GM19324 (cell line): ENCODE results near the gene ONECUT2.

ENCODE experiments used
- ATAC-seq: cut with Tn5 transposase; IDR thresholded peaks from one replicate; pipeline ENCODE4 v1.9.1; 2021; ENCODE audit warnings: mild to moderate bottlenecking, moderate library complexity; ENCODE audit not compliant: unreplicated experiment, low FRiP score

The ONECUT2 gene

GRCh38 chr18:57430079-57431001 lies 4.8 kb upstream of the ONECUT2 start:
- ATAC-seq: no peak

- no peak for ATAC-seq
Measured at GRCh38 chr18:57431002-57431382, 4.2 kb upstream of the ONECUT2 start.

GRCh38 chr18:57431467-57432080 lies 3.6 kb upstream of the ONECUT2 start:
- ATAC-seq: no peak

GRCh38 chr18:57432140-57432539 lies 3.0 kb upstream of the ONECUT2 start:
- ATAC-seq: no peak

- no peak for ATAC-seq
Measured at GRCh38 chr18:57432751-57433400, 2.3 kb upstream of the ONECUT2 start.

GRCh38 chr18:57433482-57433881 lies 1.7 kb upstream of the ONECUT2 start:
- ATAC-seq: no peak

GRCh38 chr18:57433934-57434535 lies 1.1 kb upstream of the ONECUT2 start:
- ATAC-seq: no peak

GRCh38 chr18:57435846-57436190 lies 644 bp downstream of the ONECUT2 start:
- ATAC-seq: no peak

- no peak for ATAC-seq
Measured at GRCh38 chr18:57436191-57436964, 1.2 kb downstream of the ONECUT2 start.

- no peak for ATAC-seq
Measured at GRCh38 chr18:57436965-57437333, 1.8 kb downstream of the ONECUT2 start.

- no peak for ATAC-seq
Measured at GRCh38 chr18:57437402-57437765, 2.2 kb downstream of the ONECUT2 start.

- no peak for ATAC-seq
Measured at GRCh38 chr18:57437766-57438671, 2.8 kb downstream of the ONECUT2 start.

GRCh38 chr18:57438743-57439608 lies 3.8 kb downstream of the ONECUT2 start:
- no peak for ATAC-seq

GRCh38 chr18:57439609-57439968 lies 4.4 kb downstream of the ONECUT2 start:
- ATAC-seq: no peak

- no peak for ATAC-seq
Measured at GRCh38 chr18:57439985-57440330, 4.8 kb downstream of the ONECUT2 start.

GRCh38 chr18:57440331-57441070 lies 5.3 kb downstream of the ONECUT2 start:
- no peak for ATAC-seq

GRCh38 chr18:57441071-57441794 lies 6.1 kb downstream of the ONECUT2 start:
- ATAC-seq: no peak
